NB4 (cell line): ENCODE measurements around the gene TACSTD2.
"Not testable (repeated sequence)": the region's sequence is repeated elsewhere in the genome, so short reads cannot be mapped to it uniquely, and the experiment has no call there.

ENCODE experiments used
- POLR2A ChIP-seq: IDR thresholded peaks from 2 replicates; pipeline ENCODE4 v1.6.1; 2011; ENCODE audit warnings: mild to moderate bottlenecking; ENCODE audit not compliant: insufficient read length; ENCODE audit errors: extremely low read depth
- TF ChIP-seq, protein P1 (sequence below): IDR thresholded peaks from one replicate; pipeline ENCODE4 v1.5.1; 2012; ENCODE audit warnings: low read depth, low read length
- TF ChIP-seq, protein P2 (sequence below): IDR thresholded peaks from 2 replicates; pipeline ENCODE4 v1.6.1; 2011; ENCODE audit warnings: low read depth, low read length

DNA sequence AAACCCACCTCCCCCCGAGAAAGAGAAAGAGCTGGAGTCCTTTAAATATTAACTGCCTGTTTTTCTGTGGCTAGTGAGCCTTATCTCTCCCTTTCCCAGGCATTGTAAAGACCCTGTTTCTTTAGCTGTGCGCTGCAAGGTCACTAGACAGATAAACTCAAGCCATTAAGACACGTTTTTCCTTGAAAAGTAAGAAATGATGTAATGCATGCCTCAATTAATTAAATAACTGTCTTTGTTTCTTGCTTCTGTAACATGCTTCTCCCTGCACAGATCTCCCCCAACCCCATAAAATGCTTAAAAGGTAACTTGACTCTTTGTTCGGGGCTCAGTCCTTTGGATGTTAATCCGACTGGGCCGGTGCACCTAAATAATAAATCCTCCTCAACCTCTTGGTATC, 27.8 kb downstream of the TACSTD2 start:
- TF ChIP-seq, protein P1, sequence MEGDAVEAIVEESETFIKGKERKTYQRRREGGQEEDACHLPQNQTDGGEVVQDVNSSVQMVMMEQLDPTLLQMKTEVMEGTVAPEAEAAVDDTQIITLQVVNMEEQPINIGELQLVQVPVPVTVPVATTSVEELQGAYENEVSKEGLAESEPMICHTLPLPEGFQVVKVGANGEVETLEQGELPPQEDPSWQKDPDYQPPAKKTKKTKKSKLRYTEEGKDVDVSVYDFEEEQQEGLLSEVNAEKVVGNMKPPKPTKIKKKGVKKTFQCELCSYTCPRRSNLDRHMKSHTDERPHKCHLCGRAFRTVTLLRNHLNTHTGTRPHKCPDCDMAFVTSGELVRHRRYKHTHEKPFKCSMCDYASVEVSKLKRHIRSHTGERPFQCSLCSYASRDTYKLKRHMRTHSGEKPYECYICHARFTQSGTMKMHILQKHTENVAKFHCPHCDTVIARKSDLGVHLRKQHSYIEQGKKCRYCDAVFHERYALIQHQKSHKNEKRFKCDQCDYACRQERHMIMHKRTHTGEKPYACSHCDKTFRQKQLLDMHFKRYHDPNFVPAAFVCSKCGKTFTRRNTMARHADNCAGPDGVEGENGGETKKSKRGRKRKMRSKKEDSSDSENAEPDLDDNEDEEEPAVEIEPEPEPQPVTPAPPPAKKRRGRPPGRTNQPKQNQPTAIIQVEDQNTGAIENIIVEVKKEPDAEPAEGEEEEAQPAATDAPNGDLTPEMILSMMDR: not testable (repeated sequence)
- TF ChIP-seq, protein P2, sequence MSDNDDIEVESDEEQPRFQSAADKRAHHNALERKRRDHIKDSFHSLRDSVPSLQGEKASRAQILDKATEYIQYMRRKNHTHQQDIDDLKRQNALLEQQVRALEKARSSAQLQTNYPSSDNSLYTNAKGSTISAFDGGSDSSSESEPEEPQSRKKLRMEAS: not testable (repeated sequence)
- TF ChIP-seq POLR2A: not testable (repeated sequence)
